IMR-90 (cell line): ENCODE measurements around the gene MAP4K1. TPM values are rescaled to one million over a fixed set of nuclear protein-coding genes. Genes with fewer than 3 reads are reported as not detected.
A peak's percentile ranks its signal among the peaks of the same experiment; 100 is the strongest.

Experiments used
- ATAC-seq: fragments of 200-7000 bp; cut with Tn5 transposase; 2 replicates; pipeline ENCODE4 v1.9.1; 2020; ENCODE audit warnings: low read depth, mild to moderate bottlenecking, moderate library complexity
- BruUV-seq: library from RNA; stranded (reverse); fragments of 400-500 nt; replicated peaks from 2 replicates; lab custom pipeline; 2021; lab: Mats Ljungman, UMichigan
- CTCF ChIA-PET: fragments of 300-600 bp; formaldehyde crosslinking; extraction: SDS; loops from one replicate; lab custom pipeline; 2021; ENCODE audit warnings: antibody characterized with exemption; lab: Yijun Ruan, JAX
- POLR2A ChIA-PET: fragments of 300-600 bp; sonication (Branson Sonifier 250); formaldehyde crosslinking; loops from one replicate; lab custom pipeline; 2022; ENCODE audit warnings: antibody characterized with exemption; ENCODE audit not compliant: unreplicated experiment; lab: Charles Lee
- DNase-seq: peaks from one replicate; pipeline ENCODE4 v3.0.0; 2013
- H2AFZ ChIP-seq: replicated peaks from 2 replicates; pipeline ENCODE3; 2013; ENCODE audit warnings: low read length, mild to moderate bottlenecking; ENCODE audit not compliant: poor library complexity
- H2AK5ac ChIP-seq: 2 replicates; pipeline ENCODE4 v1.6.1; 2013; ENCODE audit warnings: low read depth, low read length, inconsistent platforms
- H2AK9ac ChIP-seq: replicated peaks from 2 replicates; pipeline ENCODE3; 2013; ENCODE audit warnings: mild to moderate bottlenecking, low read depth, low read length, moderate library complexity; ENCODE audit not compliant: poor library complexity
- H2BK120ac ChIP-seq: 2 replicates; pipeline ENCODE4 v1.6.1; 2013; ENCODE audit warnings: low read depth, low read length, inconsistent platforms
- H2BK15ac ChIP-seq: 3 replicates; pipeline ENCODE4 v1.6.1; 2013; ENCODE audit warnings: low read depth, low read length, inconsistent platforms
- H2BK20ac ChIP-seq: 2 replicates; pipeline ENCODE4 v1.6.1; 2013; ENCODE audit warnings: low read depth, mild to moderate bottlenecking, inconsistent platforms, low read length, moderate library complexity
- H2BK5ac ChIP-seq: 2 replicates; pipeline ENCODE4 v1.6.1; 2013; ENCODE audit warnings: mild to moderate bottlenecking, low read depth, low read length, inconsistent platforms; ENCODE audit not compliant: poor library complexity, severe bottlenecking
- H3K14ac ChIP-seq: replicated peaks from 2 replicates; pipeline ENCODE4 v1.6.1; 2013; ENCODE audit warnings: low read depth, low read length, inconsistent platforms
- H3K18ac ChIP-seq: 2 replicates; pipeline ENCODE4 v1.6.1; 2013; ENCODE audit warnings: low read depth, low read length, control low read depth
- H3K23ac ChIP-seq: 2 replicates; pipeline ENCODE4 v1.6.1; 2013; ENCODE audit warnings: low read depth, low read length, inconsistent platforms
- H3K27ac ChIP-seq: 2 replicates; pipeline ENCODE4 v1.5.1; 2013; ENCODE audit warnings: mild to moderate bottlenecking, control low read depth, low read length; ENCODE audit not compliant: insufficient read depth
- H3K27me3 ChIP-seq: 2 replicates; pipeline ENCODE4 v1.6.1; 2013; ENCODE audit warnings: low read length; ENCODE audit not compliant: control insufficient read depth, insufficient read depth
- H3K36me3 ChIP-seq: 2 replicates; pipeline ENCODE4 v1.6.1; 2013; ENCODE audit warnings: low read length, mixed read lengths; ENCODE audit not compliant: control insufficient read depth, insufficient read depth
- H3K4ac ChIP-seq: 2 replicates; pipeline ENCODE4 v1.6.1; 2013; ENCODE audit warnings: low read depth, low read length, inconsistent platforms
- H3K4me1 ChIP-seq: 2 replicates; pipeline ENCODE4 v1.6.1; 2013; ENCODE audit warnings: low read length, mixed read lengths; ENCODE audit not compliant: control insufficient read depth, insufficient read depth
- H3K4me2 ChIP-seq: 2 replicates; pipeline ENCODE4 v1.6.1; 2013; ENCODE audit warnings: low read depth, mild to moderate bottlenecking, control low read depth, low read length, moderate library complexity
- H3K4me3 ChIP-seq: 2 replicates; pipeline ENCODE4 v1.5.1; 2013; ENCODE audit warnings: low read depth, mild to moderate bottlenecking, control low read depth, low read length, moderate library complexity; ENCODE audit not compliant: insufficient read depth
- H3K56ac ChIP-seq: 2 replicates; pipeline ENCODE4 v1.6.1; 2013; ENCODE audit warnings: low read length, inconsistent platforms; ENCODE audit not compliant: insufficient read depth; ENCODE audit errors: extremely low read depth
- H3K79me1 ChIP-seq, 2 experiments: 2 replicates each; pipeline ENCODE4 v1.6.1; 2013; ENCODE audit warnings: low read length in 2 of 2, inconsistent platforms in 1 of 2, low read depth in 1 of 2
- H3K9ac ChIP-seq: 2 replicates; pipeline ENCODE4 v1.6.1; 2013; ENCODE audit warnings: low read depth, low read length, control low read depth
- H3K9me1 ChIP-seq: 2 replicates; pipeline ENCODE4 v1.6.1; 2013; ENCODE audit warnings: low read length, inconsistent platforms; ENCODE audit not compliant: insufficient read depth
- H3K9me3 ChIP-seq: 2 replicates; pipeline ENCODE4 v1.6.1; 2013; ENCODE audit warnings: low read length; ENCODE audit not compliant: control insufficient read depth, insufficient read depth
- H4K20me1 ChIP-seq: 2 replicates; pipeline ENCODE4 v1.6.1; 2013; ENCODE audit warnings: low read length, inconsistent platforms; ENCODE audit not compliant: insufficient read depth
- H4K5ac ChIP-seq: 2 replicates; pipeline ENCODE4 v1.6.1; 2013; ENCODE audit warnings: mild to moderate bottlenecking, low read depth, low read length, control low read depth
- H4K8ac ChIP-seq, 2 experiments: 2 replicates each; pipeline ENCODE4 v1.6.1; 2013; ENCODE audit warnings: low read depth in 2 of 2, low read length in 2 of 2, control low read depth in 1 of 2, inconsistent platforms in 1 of 2
- H4K91ac ChIP-seq: 2 replicates; pipeline ENCODE4 v1.6.1; 2013; ENCODE audit warnings: low read depth, low read length, inconsistent platforms; ENCODE audit not compliant: insufficient read depth
- CEBPB ChIP-seq: IDR thresholded peaks from 2 replicates; pipeline ENCODE4 v1.6.1; 2012; ENCODE audit warnings: low read depth, low read length, improper control_type of control experiment
- NFE2L2 ChIP-seq: fragments of 150-350 bp; IDR thresholded peaks from 2 replicates; pipeline ENCODE4 v1.6.1; 2016; ENCODE audit warnings: low read depth, mild to moderate bottlenecking, low read length
- WGBS, 2 experiments: methylation state at CpG; one replicate each; pipeline versions ENCODE4 v1.1.5 to v1.1.7; 2013; ENCODE audit warnings: missing lambda C conversion rate in 2 of 2; ENCODE audit not compliant: insufficient read length in 1 of 2; ENCODE audit errors: extremely low coverage in 2 of 2; 5-methylcytosine and 5-hydroxymethylcytosine counted together
- dilution Hi-C: fragments of 300-500 bp; cut with HindIII; formaldehyde crosslinking; loops from one replicate; pipeline ENCODE4 v1.14.3; 2018; ENCODE audit warnings: low sequenced_read_pairs; ENCODE audit not compliant: unreplicated experiment
- in situ Hi-C: fragments of 300-500 bp; cut with MboI; formaldehyde crosslinking; loops from 3 replicates; pipeline ENCODE4 v1.14.3; 2019; ENCODE audit warnings: low sequenced_read_pairs, inconsistent platforms, mixed read lengths
- intact Hi-C: fragments of 100-400 bp; cut with micrococcal nuclease; formaldehyde crosslinking; loops from 2 replicates; pipeline ENCODE4 v1.10.0; 2022
- polyA plus RNA-seq, 3 experiments: library from polyadenylated mRNA; depleted of rRNA; stranded (reverse); fragments of >200 nt; gene quantifications; 2 replicates each; pipeline ENCODE4 v1.2.3, GENCODE V29; 2012; ENCODE audit warnings: low replicate concordance in 1 of 3
- total RNA-seq: library from RNA; depleted of rRNA; stranded (reverse); fragments of >200 nt; gene quantifications from 2 replicates; pipeline ENCODE4 v1.2.3, GENCODE V29; 2012

MAP4K1 gene
- total and polyA plus RNA-seq, 2 of the 4 experiments (the other 2 are of a cell fraction): 0.22 TPM; not detected in 1

DNA sequence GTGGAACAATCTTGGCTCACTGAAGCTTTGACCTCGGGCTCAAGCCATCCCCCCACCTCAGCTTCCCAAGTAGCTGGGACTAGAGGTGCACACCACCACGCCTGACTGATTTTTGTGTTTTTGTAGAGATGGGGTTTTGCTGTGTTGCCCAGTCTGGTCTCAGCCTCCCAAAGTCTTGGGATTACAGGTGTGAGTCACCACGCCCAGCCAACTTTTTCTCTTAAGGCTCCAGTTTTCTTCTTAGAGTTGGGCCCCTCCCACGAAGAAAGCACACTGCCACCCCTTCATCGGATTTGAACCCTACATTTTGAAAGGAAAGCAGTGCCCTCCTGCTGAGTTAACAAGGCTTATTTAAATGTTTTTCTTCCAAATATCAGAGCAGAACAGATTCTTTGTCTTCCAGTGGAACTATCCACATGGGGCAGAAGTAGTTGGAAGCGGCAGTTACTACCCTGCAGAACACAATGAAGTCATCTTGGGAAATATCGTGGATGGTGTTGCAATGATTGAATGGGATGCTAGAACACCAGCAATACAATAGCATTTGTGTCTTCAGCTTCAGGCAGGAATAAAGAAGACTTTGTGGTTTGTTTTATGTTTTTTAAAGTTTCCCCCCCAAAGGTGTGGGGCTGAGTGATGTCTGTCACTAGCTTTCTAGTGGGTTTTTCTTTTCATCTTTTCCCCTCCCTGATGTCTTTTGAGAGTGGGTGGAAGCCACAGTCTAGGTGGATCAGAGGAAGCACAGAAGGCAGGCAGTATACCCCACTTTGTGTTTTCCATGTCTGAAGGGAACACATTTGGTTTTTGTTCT lies 38.6 kb upstream of the MAP4K1 start:
- Histone ChIP-seq H2BK120ac (peak overlapping the region; percentile 60), H3K4ac (peak overlapping the region; percentile 82), H3K4me1 (peaks cover 50% of the 10 kb centered on the region), H4K5ac (peak overlapping the region; percentile 20; the same call in 1 of the 2 replicates), H3K4me2 (no peak overlapping the region; the same call in 1 of the 2 replicates), H3K4me3 (no peak overlapping the region), H2AK5ac (peak overlapping the region; percentile 61), H3K9me3 (no peaks in the 10 kb centered on the region), H3K18ac (peak overlapping the region; percentile 43; the same call in 1 of the 2 replicates), H3K27me3 (no peaks in the 10 kb centered on the region), H2BK5ac (peak overlapping the region; percentile 83), H3K9ac (peak overlapping the region; percentile 8; the same call in 1 of the 2 replicates), H2BK20ac (peak overlapping the region; percentile 36; the same call in 1 of the 2 replicates), H3K79me1 (peaks cover 0 to 54% of the 10 kb centered on the region in 2 experiments; a peak in 2 of 4 replicates), H4K20me1 (peaks cover 58% of the 10 kb centered on the region), H2AK9ac (no peak overlapping the region), H3K9me1 (peaks cover 27% of the 10 kb centered on the region), H3K36me3 (peaks cover 17% of the 10 kb centered on the region), H3K23ac (peak overlapping the region; percentile 74; the same call in 1 of the 2 replicates), H3K14ac (peak overlapping the region; percentile 93), H2BK15ac (peak overlapping the region; percentile 64; the same call in 2 of the 3 replicates), H3K56ac (peak overlapping the region; percentile 22; the same call in 1 of the 2 replicates), H3K27ac (peak overlapping the region; percentile 54), H4K91ac (peak overlapping the region; percentile 48), H2AFZ (no peak overlapping the region), H4K8ac (peak overlapping the region in 1 of 2 experiments; percentile 64; a peak in 2 of 4 replicates)
- ATAC-seq: no peak
- intact Hi-C loops: loop anchor here (5.0 kb wide), 1 partner anchor 176 kb away; the partner anchor contains the start of gene ECH1
- ChIA-PET CTCF (interaction anchor here (0.6 kb wide), 1 partner anchor 300 kb away, joined by 5 read pairs; no protein-coding TSS in a partner anchor), POLR2A (interaction anchor here (1.5 kb wide), 1 partner anchor 35 kb away, joined by 4 read pairs; no protein-coding TSS in a partner anchor)
- TF ChIP-seq CEBPB (peak; percentile 91), NFE2L2 (no peak)
- in situ Hi-C loops: no loop called here
- no CpG with 5 or more reads among the region's 7 CpGs for WGBS, 2 experiments
- BruUV-seq: no TSS peak
- DNase-seq: peak; percentile 63
- dilution Hi-C loops: no loop called here
